Stomach (tissue), 9 donors: ENCODE data around the gene SORL1. TPM values are rescaled to one million over a fixed set of nuclear protein-coding genes. Genes with fewer than 3 reads are reported as not detected.

Experiments
- DNase-seq, 2 donors: peaks; one replicate each; pipeline versions ENCODE4 v3.0.0 to v3.0.0-alpha.2; 2013 to 2019
- H3K27ac ChIP-seq, 5 donors: fragments of 200-600 bp in 4 of 5; sonication (generic) in 4 of 5; one replicate each; pipeline ENCODE4 v1.5.1; 2013 to 2019; ENCODE audit warnings: mild to moderate bottlenecking in 1 of 5, moderate library complexity in 1 of 5
- H3K27me3 ChIP-seq, 3 donors: fragments of 200-600 bp; sonication (generic); one replicate each; pipeline ENCODE4 v1.5.1; 2017 to 2019; ENCODE audit warnings: mixed run types in 1 of 3
- H3K36me3 ChIP-seq, 4 donors: fragments of 200-600 bp; sonication (generic); 1 replicate in 3 of 4; 2 replicates in 1 of 4; pipeline ENCODE4 v1.5.1; 2016 to 2019
- H3K4me1 ChIP-seq, 4 donors: fragments of 200-600 bp; sonication (generic); one replicate each; pipeline ENCODE4 v1.5.1; 2016 to 2019
- H3K4me3 ChIP-seq, 4 donors: fragments of 200-600 bp; sonication (generic) in 3 of 4; one replicate each; pipeline ENCODE4 v1.5.1; 2016 to 2019; ENCODE audit warnings: mild to moderate bottlenecking in 1 of 4
- H3K9me3 ChIP-seq, 4 donors: fragments of 200-600 bp; sonication (generic); one replicate each; pipeline ENCODE4 v1.5.1; 2016 to 2019
- CTCF ChIP-seq, 7 experiments: fragments of 450-650 bp in 4 of 7; fragments of 200-600 bp in 3 of 7; sonication (generic) in 3 of 7; IDR thresholded peaks; one replicate each; pipeline ENCODE4 v1.5.1; 2016 to 2019; ENCODE audit warnings: antibody characterized with exemption in 7 of 7, control low read depth in 2 of 7, mild to moderate bottlenecking in 1 of 7
- EP300 ChIP-seq: sonication (generic); formaldehyde crosslinking; IDR thresholded peaks from one replicate; pipeline ENCODE4 v1.6.1; 2017; ENCODE audit warnings: antibody characterized with exemption
- POLR2A ChIP-seq, 4 donors: fragments of 450-650 bp; IDR thresholded peaks; one replicate each; pipeline ENCODE4 v1.6.1; 2016; ENCODE audit warnings: antibody characterized with exemption in 4 of 4, control low read depth in 2 of 4, mild to moderate bottlenecking in 1 of 4, moderate library complexity in 1 of 4
- POLR2AphosphoS5 ChIP-seq, 3 donors: sonication (generic); formaldehyde crosslinking; IDR thresholded peaks; one replicate each; pipeline ENCODE4 v1.6.1; 2016; ENCODE audit warnings: antibody characterized with exemption in 3 of 3
- WGBS, 5 donors: extraction: QIAGEN DNeasy Blood & Tissue Kit in 3 of 5; methylation state at CpG; one replicate each; pipeline versions ENCODE4 v1.1.5 to v1.1.7; 2013 to 2018; 5-methylcytosine and 5-hydroxymethylcytosine counted together
- intact Hi-C: fragments of 100-400 bp; cut with DNase I; formaldehyde crosslinking; loops from one replicate; pipeline ENCODE4 v1.15.1; 2023; ENCODE audit warnings: low total_unique reads
- polyA plus RNA-seq, 3 donors: library from polyadenylated mRNA; stranded (reverse); fragments of 200-250 nt; gene quantifications; one replicate each; pipeline ENCODE4 v1.2.3, GENCODE V29; 2013
- total RNA-seq, 5 donors: library from RNA; depleted of rRNA; stranded (reverse); fragments of >200 nt; gene quantifications; one replicate each; pipeline versions ENCODE4 v1.1.0 to v1.2.3, GENCODE V29; 2014 to 2016
- donor health status: healthy with polysubstance abuse.
- donor health status: Bipolar disorder and iron deficiency.
- donor health status: healthy.

Gene SORL1
- total and polyA plus RNA-seq, 8 donors = 0.76 to 161 (median 18.2) TPM

- H3K4me3 ChIP-seq = no peak overlapping the region
- H3K27me3 ChIP-seq = no peaks in the 10 kb centered on the region
- H3K4me1 ChIP-seq = peaks cover 0 to 31% (median 9%) of the 10 kb centered on the region in 4 donors
- no peak overlapping the region for H3K27ac ChIP-seq
- H3K36me3 ChIP-seq = peaks cover 0 to 37% (median 33%) of the 10 kb centered on the region in 4 donors
- TF ChIP-seq EP300 = no peak
- TF ChIP-seq POLR2A (IDR thresholded peaks at IDR 0.05) = no peak
- TF ChIP-seq CTCF (IDR thresholded peaks at IDR 0.05) = no peak
- no peak for TF ChIP-seq POLR2AphosphoS5 (IDR thresholded peaks at IDR 0.05)
- 55 to 76% (median 69%) methylated on average over 10 of the region's 10 CpGs for WGBS, 5 donors
- H3K9me3 ChIP-seq = no peaks in the 10 kb centered on the region
- intact Hi-C loops = no loop called here
- DNase-seq = no peak
Observed at GRCh38 chr11:121578251-121578976, 126.3 kb downstream of the SORL1 start.

- intact Hi-C loops = no loop called here
- TF ChIP-seq CTCF (IDR thresholded peaks at IDR 0.05) (no peak), POLR2AphosphoS5 (IDR thresholded peaks at IDR 0.05) (no peak), EP300 (no peak), POLR2A (IDR thresholded peaks at IDR 0.05) (no peak)
- 94 to 97% (median 96%) methylated on average over 4 of the region's 4 CpGs for WGBS, 5 donors
Observed at GRCh38 chr11:121580154-121580553, 128.0 kb downstream of the SORL1 start.

GRCh38 chr11:121581607-121582006 is 129.5 kb downstream of the SORL1 start:
- intact Hi-C loops = no loop called here
- Histone ChIP-seq H3K27me3 (no peaks in the 10 kb centered on the region), H3K27ac (no peak overlapping the region), H3K9me3 (no peaks in the 10 kb centered on the region), H3K4me3 (no peak overlapping the region), H3K4me1 (peaks cover 0 to 21% (median 8%) of the 10 kb centered on the region in 4 donors), H3K36me3 (peaks cover 0 to 34% (median 25%) of the 10 kb centered on the region in 4 donors)
- TF ChIP-seq EP300 = no peak
- no peak for TF ChIP-seq POLR2AphosphoS5 (IDR thresholded peaks at IDR 0.05)
- no peak for TF ChIP-seq POLR2A (IDR thresholded peaks at IDR 0.05)
- TF ChIP-seq CTCF (IDR thresholded peaks at IDR 0.05) = no peak
- no peak for DNase-seq
- WGBS, 5 donors = 86 to 91% (median 89%) methylated on average over 4 of the region's 4 CpGs

More at GRCh38 chr11:121580154-121580553, 128.0 kb downstream of the SORL1 start:
- Histone ChIP-seq H3K27me3 (no peaks in the 10 kb centered on the region), H3K36me3 (peaks cover 0 to 28% (median 26%) of the 10 kb centered on the region in 4 donors), H3K9me3 (no peaks in the 10 kb centered on the region), H3K27ac (no peak overlapping the region), H3K4me1 (peaks cover 0 to 31% (median 9%) of the 10 kb centered on the region in 4 donors), H3K4me3 (no peak overlapping the region)
- no peak for DNase-seq

GRCh38 chr11:121582296-121582695 is 130.2 kb downstream of the SORL1 start:
- no peak overlapping the region for H3K4me3 ChIP-seq
- intact Hi-C loops = no loop called here
- TF ChIP-seq EP300 (no peak), POLR2AphosphoS5 (IDR thresholded peaks at IDR 0.05) (no peak), POLR2A (IDR thresholded peaks at IDR 0.05) (no peak), CTCF (IDR thresholded peaks at IDR 0.05) (no peak)
- peaks cover 0 to 36% (median 26%) of the 10 kb centered on the region in 4 donors for H3K36me3 ChIP-seq
- DNase-seq = peak in 1 of 2 donors; percentile 37
- no peak overlapping the region for H3K27ac ChIP-seq
- H3K9me3 ChIP-seq = no peaks in the 10 kb centered on the region
- peaks cover 0 to 14% (median 5%) of the 10 kb centered on the region in 4 donors for H3K4me1 ChIP-seq
- WGBS, 5 donors = 34 to 49% (median 40%) methylated on average over 4 of the region's 4 CpGs
- H3K27me3 ChIP-seq = no peaks in the 10 kb centered on the region
